Neural cell (in vitro differentiated cells): ENCODE measurements around the gene ZNF524.

Experiments
- CTCF ChIP-seq: fragments of 450-650 bp; IDR thresholded peaks from 2 replicates; pipeline ENCODE4 v1.5.1; 2014; ENCODE audit warnings: antibody characterized with exemption, mild to moderate bottlenecking, moderate library complexity; ENCODE audit not compliant: poor library complexity, severe bottlenecking
- EP300 ChIP-seq: fragments of 450-650 bp; conservative IDR thresholded peaks from 2 replicates; pipeline ENCODE4 v1.6.1; 2014; ENCODE audit warnings: antibody characterized with exemption, mild to moderate bottlenecking, moderate library complexity; ENCODE audit not compliant: poor library complexity, severe bottlenecking
- EZH2 ChIP-seq: fragments of 200-600, 300-800 bp; shearing (Covaris generic), sonication (generic); IDR thresholded peaks from 2 replicates; pipeline ENCODE4 v1.6.1; 2014; ENCODE audit warnings: antibody characterized with exemption, low read length, borderline replicate concordance, mild to moderate bottlenecking; ENCODE audit not compliant: insufficient read depth, poor library complexity, severe bottlenecking
- POLR2AphosphoS5 ChIP-seq: IDR thresholded peaks from 2 replicates; pipeline ENCODE4 v1.6.1; 2012
- RAD21 ChIP-seq: fragments of 450-650 bp; conservative IDR thresholded peaks from 2 replicates; pipeline ENCODE4 v1.6.1; 2014; ENCODE audit warnings: antibody characterized with exemption, mild to moderate bottlenecking, moderate library complexity
- REST ChIP-seq: IDR thresholded peaks from 2 replicates; pipeline ENCODE4 v1.6.1; 2012; ENCODE audit warnings: borderline replicate concordance
- TAF1 ChIP-seq: IDR thresholded peaks from 2 replicates; pipeline ENCODE4 v1.6.1; 2012; ENCODE audit warnings: low read depth

- TF ChIP-seq EZH2 (no peak), TAF1 (no peak), CTCF (no peak), RAD21 (no peak), POLR2AphosphoS5 (no peak), EP300 (no peak), REST (no peak)
These were observed 12.0 kb downstream of the ZNF524 start for GRCh38 chr19:55611983-55612645.
